ENCODE data around the gene RHCG.

GRCh38 chr15:89458440-89458839 lies 37.9 kb downstream of the RHCG start:
- no peak for TF ChIP-seq CTCF (IDR thresholded peaks at IDR 0.05)
- no peak for TF ChIP-seq POLR2A (IDR thresholded peaks at IDR 0.05)

Data from body of pancreas (tissue), 4 donors.